Small intestine (tissue), 7 donors: ENCODE results near the gene ASGR2. TPM values are rescaled to one million over a fixed set of nuclear protein-coding genes. Genes with fewer than 3 reads are reported as not detected.
"Not testable (repeated sequence)": the region's sequence is repeated elsewhere in the genome, so short reads cannot be mapped to it uniquely, and the experiment has no call there.

ENCODE experiments used
- DNase-seq, 2 donors: peaks; one replicate each; pipeline versions ENCODE4 v3.0.0 to v3.0.0-alpha.2; 2013
- FAIRE-seq: peaks from 2 replicates; lab custom pipeline; 2012; peaks lifted over from hg19 to GRCh38; lab: Jason Lieb, UNC
- H3K27ac ChIP-seq, 3 donors: one replicate each; pipeline ENCODE4 v1.5.1; 2013; ENCODE audit warnings: low read length in 2 of 3, mild to moderate bottlenecking in 2 of 3, control low read depth in 1 of 3, inconsistent platforms in 1 of 3, low read depth in 1 of 3, moderate library complexity in 1 of 3
- H3K27me3 ChIP-seq, 3 donors: one replicate each; pipeline ENCODE4 v1.6.1; 2013; ENCODE audit warnings: low read length in 3 of 3, inconsistent platforms in 1 of 3; ENCODE audit not compliant: control insufficient read depth in 3 of 3, insufficient read depth in 3 of 3
- H3K36me3 ChIP-seq, 3 donors: one replicate each; pipeline ENCODE4 v1.6.1; 2013; ENCODE audit warnings: low read length in 3 of 3, inconsistent platforms in 1 of 3, low read depth in 1 of 3, mild to moderate bottlenecking in 1 of 3, moderate library complexity in 1 of 3; ENCODE audit not compliant: control insufficient read depth in 3 of 3, insufficient read depth in 2 of 3
- H3K4me1 ChIP-seq, 3 donors: one replicate each; pipeline ENCODE4 v1.6.1; 2013; ENCODE audit warnings: low read length in 2 of 3, inconsistent platforms in 1 of 3, low read depth in 1 of 3, mild to moderate bottlenecking in 1 of 3, moderate library complexity in 1 of 3; ENCODE audit not compliant: control insufficient read depth in 3 of 3, insufficient read depth in 2 of 3
- H3K4me3 ChIP-seq, 3 donors: one replicate each; pipeline ENCODE4 v1.5.1; 2013; ENCODE audit warnings: low read length in 3 of 3, control low read depth in 1 of 3, inconsistent platforms in 1 of 3, low read depth in 1 of 3, mild to moderate bottlenecking in 1 of 3, moderate library complexity in 1 of 3
- H3K9me3 ChIP-seq, 2 donors: one replicate each; pipeline ENCODE4 v1.6.1; 2013; ENCODE audit warnings: low read depth in 1 of 2, low read length in 1 of 2; ENCODE audit not compliant: control insufficient read depth in 2 of 2, insufficient read depth in 1 of 2
- WGBS, 3 donors: extraction: QIAGEN DNeasy Blood & Tissue Kit; methylation state at CpG; one replicate each; pipeline ENCODE4 v1.1.7; 2013; 5-methylcytosine and 5-hydroxymethylcytosine counted together
- polyA plus RNA-seq, 4 donors: library from polyadenylated mRNA; stranded (reverse) in 3 of 4; unstranded in 1 of 4; fragments of 200-250 nt in 3 of 4; fragments of 120-200 nt in 1 of 4; gene quantifications; one replicate each; pipeline versions ENCODE4 v1.2.1 to v1.2.3, GENCODE V29; 2013
- donor health status: healthy with polysubstance abuse.
- donor health status: control.
- donor health status: control.
- donor health status: Bipolar disorder and iron deficiency.
- donor health status: healthy.

ASGR2 gene
- polyA plus RNA-seq, 4 donors: 0.46 to 0.81 TPM; not detected in 2

DNA sequence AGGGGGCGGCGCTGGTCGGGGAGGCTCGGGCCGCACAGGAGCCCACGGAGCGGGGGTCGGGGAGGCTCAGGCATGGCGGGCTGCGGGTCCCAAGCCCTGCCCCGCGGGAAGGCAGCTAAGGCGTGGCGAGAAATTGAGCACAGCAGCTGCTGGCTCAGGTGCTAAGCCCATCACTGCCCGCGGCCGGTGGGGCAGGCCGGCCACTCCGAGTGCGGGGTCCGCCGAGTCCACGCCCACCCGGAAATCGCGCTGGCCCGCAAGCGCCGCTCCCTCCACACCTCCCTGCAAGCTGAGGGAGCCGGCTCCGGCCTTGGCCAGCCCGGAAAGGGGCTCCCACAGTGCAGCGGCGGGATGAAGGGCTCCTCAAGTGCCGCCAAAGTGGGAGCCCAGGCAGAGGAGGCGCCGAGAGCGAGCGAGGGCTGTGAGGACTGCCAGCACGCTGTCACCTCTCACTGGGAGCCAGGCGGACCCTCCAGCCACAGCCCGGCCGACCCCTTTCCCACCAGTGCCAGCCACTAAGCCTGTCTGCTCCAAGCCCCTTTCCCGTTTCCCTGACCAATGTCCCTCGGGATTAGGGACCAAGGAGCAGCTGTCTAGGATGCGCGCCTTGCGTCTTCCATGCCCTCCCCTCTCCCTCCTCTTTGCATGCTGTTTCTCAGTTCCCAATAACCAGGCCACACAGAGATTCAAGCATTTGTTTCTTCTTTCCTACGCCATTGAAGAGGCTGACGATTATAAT lies 13.8 kb downstream of the ASGR2 start:
- DNase-seq, FAIRE-seq, H3K36me3 ChIP-seq, H3K9me3 ChIP-seq, H3K4me3 ChIP-seq, H3K27ac ChIP-seq, H3K4me1 ChIP-seq, H3K27me3 ChIP-seq: not testable (repeated sequence)
- WGBS, 3 donors: 93 to 94% (median 93%) methylated on average over 24 to 50 of the region's 50 CpGs

DNA sequence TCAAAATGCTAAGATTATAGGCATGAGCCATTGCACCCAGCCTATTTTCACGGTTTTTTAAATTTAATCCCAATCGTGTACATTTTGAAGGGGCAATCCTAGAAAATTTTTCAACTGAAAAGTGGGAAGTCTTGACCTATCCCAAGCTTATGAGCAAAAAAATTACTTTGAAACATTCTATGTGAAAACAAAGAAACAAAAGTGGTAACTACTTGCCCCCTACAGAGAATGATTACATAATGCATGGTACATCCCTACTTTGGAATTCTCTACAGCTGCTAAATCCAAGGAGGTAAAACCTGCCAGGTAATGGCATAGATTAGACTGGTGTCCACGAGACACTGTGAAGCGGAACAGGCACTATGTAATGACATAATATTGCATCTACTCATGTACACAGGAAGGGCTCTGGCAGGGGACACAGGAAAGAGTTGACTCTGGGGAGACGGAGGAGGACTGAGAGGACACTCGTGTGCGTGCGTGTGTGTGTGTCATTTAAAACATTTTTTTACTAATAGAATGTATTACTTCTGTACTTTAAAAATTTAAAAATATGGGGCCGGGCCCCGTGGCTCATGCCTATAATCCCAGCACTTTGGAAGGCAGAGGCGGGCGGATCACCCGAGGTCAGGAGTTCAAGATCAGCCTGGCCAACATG lies 15.7 kb downstream of the ASGR2 start:
- 75 to 82% (median 81%) methylated on average over 13 of the region's 13 CpGs for WGBS, 3 donors
- peaks cover 0 to 2% (median 0%) of the 10 kb centered on the region in 3 donors for H3K27me3 ChIP-seq
- no peak overlapping the region for H3K27ac ChIP-seq
- FAIRE-seq: no peak
- no peaks in the 10 kb centered on the region for H3K9me3 ChIP-seq
- H3K36me3 ChIP-seq: no peaks in the 10 kb centered on the region
- no peaks in the 10 kb centered on the region for H3K4me1 ChIP-seq
- DNase-seq: no peak
- H3K4me3 ChIP-seq: no peak overlapping the region

DNA sequence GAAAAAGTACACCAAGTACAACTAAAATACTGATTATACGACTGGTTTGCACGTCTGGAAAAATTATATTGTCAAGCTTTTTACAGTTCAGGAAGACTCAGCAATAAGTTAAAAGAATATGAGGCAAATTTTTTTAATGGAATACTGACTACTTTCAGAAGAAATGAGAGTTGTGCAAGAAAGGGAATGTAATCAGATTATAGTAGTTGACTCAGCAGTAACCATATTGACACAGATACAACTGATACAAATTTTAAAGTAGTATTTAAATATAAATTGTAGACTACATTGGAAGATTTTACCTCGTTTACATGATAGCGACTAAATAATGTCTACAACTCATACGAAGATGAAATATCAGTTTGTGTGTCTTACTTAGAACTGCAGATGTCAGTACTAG lies 16.7 kb downstream of the ASGR2 start:
- peaks cover 0 to 2% (median 0%) of the 10 kb centered on the region in 3 donors for H3K27me3 ChIP-seq
- no peak for DNase-seq
- no peaks in the 10 kb centered on the region for H3K4me1 ChIP-seq
- no peak overlapping the region for H3K4me3 ChIP-seq
- H3K36me3 ChIP-seq: no peaks in the 10 kb centered on the region
- H3K27ac ChIP-seq: no peak overlapping the region
- WGBS, 3 donors: 56 to 63% (median 62%) methylated on average over 5 of the region's 5 CpGs
- H3K9me3 ChIP-seq: no peaks in the 10 kb centered on the region
- no peak for FAIRE-seq

DNA sequence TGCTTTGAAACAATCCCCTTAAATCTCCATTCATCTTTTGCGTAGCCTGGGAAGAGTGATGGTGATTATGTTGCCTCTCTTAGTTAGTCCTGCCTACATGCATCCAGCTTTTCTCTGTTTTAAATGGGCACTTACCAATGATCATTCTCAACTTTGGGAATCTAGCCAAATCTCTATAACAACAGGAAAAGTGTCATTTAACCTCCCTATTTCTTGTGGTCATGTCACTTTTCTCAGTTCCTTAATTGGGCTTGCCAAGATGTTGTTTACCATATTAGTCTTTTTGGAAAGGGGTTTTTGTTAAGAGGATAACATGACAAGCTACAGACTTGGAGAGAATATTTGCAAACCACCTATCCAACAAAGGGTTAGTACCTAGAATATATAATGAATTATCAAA lies 19.0 kb downstream of the ASGR2 start:
- FAIRE-seq: no peak
- no peak for DNase-seq
- Histone ChIP-seq H3K9me3 (no peaks in the 10 kb centered on the region), H3K4me3 (no peak overlapping the region), H3K27me3 (no peaks in the 10 kb centered on the region), H3K27ac (no peak overlapping the region), H3K36me3 (no peaks in the 10 kb centered on the region), H3K4me1 (no peaks in the 10 kb centered on the region)
- 78 to 92% (median 90%) methylated on average over 1 of the region's 1 CpG for WGBS, 3 donors

- no peak for DNase-seq
- WGBS, 3 donors: 78 to 81% (median 79%) methylated on average over 10 of the region's 10 CpGs
- no peak overlapping the region for H3K27ac ChIP-seq
These were observed 20.0 kb downstream of the ASGR2 start for GRCh38 chr17:7094652-7095019.

GRCh38 chr17:7091311-7092005 lies 23.2 kb downstream of the ASGR2 start:
- H3K36me3 ChIP-seq, H3K4me1 ChIP-seq, DNase-seq, FAIRE-seq, H3K27ac ChIP-seq, H3K27me3 ChIP-seq, H3K9me3 ChIP-seq, H3K4me3 ChIP-seq: not testable (repeated sequence)
- WGBS, 3 donors: 71 to 80% (median 80%) methylated on average over 20 to 26 of the region's 28 CpGs

More at GRCh38 chr17:7094652-7095019, 20.0 kb downstream of the ASGR2 start:
- H3K9me3 ChIP-seq: peaks cover 0 to 2% of the 10 kb centered on the region in 2 donors
- FAIRE-seq: no peak
- H3K36me3 ChIP-seq: no peaks in the 10 kb centered on the region
- H3K4me1 ChIP-seq: no peaks in the 10 kb centered on the region
- H3K27me3 ChIP-seq: no peaks in the 10 kb centered on the region
- no peak overlapping the region for H3K4me3 ChIP-seq

DNA sequence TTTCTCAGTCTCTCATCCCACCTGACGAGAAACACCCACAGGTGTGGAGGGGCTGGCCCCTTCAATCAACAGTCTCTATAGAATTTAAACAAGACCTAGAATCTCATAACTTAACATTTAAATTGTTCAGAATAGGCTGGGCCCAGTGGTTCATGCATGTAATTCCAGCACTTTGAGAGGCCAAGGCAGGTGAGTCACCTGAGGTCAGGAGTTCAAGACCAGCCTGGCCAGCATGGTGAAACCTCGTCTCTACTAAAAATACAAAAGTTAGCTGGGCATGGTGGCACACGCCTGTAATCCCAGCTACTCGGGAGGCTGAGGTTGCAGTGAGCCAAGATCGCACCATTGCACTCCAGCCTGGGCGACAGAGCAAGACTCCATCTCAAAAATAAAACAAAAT lies 25.1 kb downstream of the ASGR2 start:
- H3K27ac ChIP-seq, FAIRE-seq, H3K4me3 ChIP-seq, H3K27me3 ChIP-seq, H3K9me3 ChIP-seq, DNase-seq, H3K36me3 ChIP-seq, H3K4me1 ChIP-seq: not testable (repeated sequence)
- 84 to 89% (median 89%) methylated on average over 6 of the region's 6 CpGs for WGBS, 3 donors

GRCh38 chr17:7088442-7088841 lies 26.2 kb downstream of the ASGR2 start:
- H3K9me3 ChIP-seq, H3K27me3 ChIP-seq, H3K4me1 ChIP-seq, H3K4me3 ChIP-seq, H3K27ac ChIP-seq, FAIRE-seq, H3K36me3 ChIP-seq, DNase-seq: not testable (repeated sequence)
- WGBS, 3 donors: 35 to 52% (median 36%) methylated on average over 4 of the region's 4 CpGs
